Endothelial cell (in vitro differentiated cells): Measurements from ENCODE around the gene NBEA. TPM values are rescaled to one million over a fixed set of nuclear protein-coding genes. Genes with fewer than 3 reads are reported as not detected.

ENCODE experiments used
- DNase-seq: peaks from one replicate; pipeline ENCODE4 v3.0.0; 2021; ENCODE audit warnings: low spot score
- H3K27ac Mint-ChIP-seq: one replicate; pipeline ENCODE4 v1.8.0; 2021; ENCODE audit warnings: mixed read lengths, inconsistent platforms; ENCODE audit not compliant: unreplicated experiment
- H3K27me3 Mint-ChIP-seq: one replicate; pipeline ENCODE4 v1.8.0; 2021; ENCODE audit warnings: mild to moderate bottlenecking, moderate library complexity, mixed read lengths, inconsistent platforms; ENCODE audit not compliant: unreplicated experiment
- H3K36me3 Mint-ChIP-seq: one replicate; pipeline ENCODE4 v1.8.0; 2021; ENCODE audit warnings: mild to moderate bottlenecking, low read depth, mixed read lengths, inconsistent platforms; ENCODE audit not compliant: unreplicated experiment
- H3K4me1 Mint-ChIP-seq: one replicate; pipeline ENCODE4 v1.8.0; 2021; ENCODE audit warnings: mild to moderate bottlenecking, mixed read lengths, inconsistent platforms; ENCODE audit not compliant: unreplicated experiment
- H3K4me3 Mint-ChIP-seq: one replicate; pipeline ENCODE4 v1.8.0; 2021; ENCODE audit warnings: mild to moderate bottlenecking, mixed read lengths, inconsistent platforms; ENCODE audit not compliant: unreplicated experiment
- H3K9me3 Mint-ChIP-seq: one replicate; pipeline ENCODE4 v1.8.0; 2021; ENCODE audit warnings: mixed read lengths, inconsistent platforms; ENCODE audit not compliant: unreplicated experiment
- total RNA-seq: library from RNA; stranded (reverse); fragmentation: NEBNext Ultra II Directional; extraction: Animal tissue kit (Norgen Biotek cat#: 25700); gene quantifications from one replicate; pipeline ENCODE4 v1.2.1, GENCODE V29; 2021; ENCODE audit not compliant: unreplicated experiment
- TF ChIP-seq, protein P1 (sequence below): fragments of 200-600 bp; sonication (generic); IDR thresholded peaks from one replicate; pipeline ENCODE4 v1.5.0; 2021; ENCODE audit warnings: antibody characterized with exemption; ENCODE audit not compliant: unreplicated experiment

The NBEA gene
- total RNA-seq, 1 donor from 2014 or later, result 11.7 TPM

DNA sequence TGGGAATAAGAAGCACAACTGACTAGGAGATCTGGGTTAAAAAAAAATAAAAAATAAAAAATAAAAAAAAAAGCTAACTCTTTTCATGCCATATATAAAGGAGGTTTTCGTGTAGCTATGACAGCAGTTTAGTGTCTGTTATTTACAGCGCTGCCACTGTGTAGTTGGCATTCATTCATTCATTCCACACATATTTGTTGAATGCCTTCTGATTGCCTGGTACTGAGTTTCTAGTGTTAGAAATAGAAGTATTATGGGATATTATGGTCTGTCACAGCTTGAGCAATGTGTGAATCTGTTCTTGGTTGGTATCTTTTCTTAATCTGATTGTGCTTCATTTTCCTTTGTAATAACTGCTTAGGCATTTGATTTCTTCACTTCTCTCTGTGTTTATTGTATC lies 237.4 kb downstream of the NBEA start:
- TF ChIP-seq, protein P1, sequence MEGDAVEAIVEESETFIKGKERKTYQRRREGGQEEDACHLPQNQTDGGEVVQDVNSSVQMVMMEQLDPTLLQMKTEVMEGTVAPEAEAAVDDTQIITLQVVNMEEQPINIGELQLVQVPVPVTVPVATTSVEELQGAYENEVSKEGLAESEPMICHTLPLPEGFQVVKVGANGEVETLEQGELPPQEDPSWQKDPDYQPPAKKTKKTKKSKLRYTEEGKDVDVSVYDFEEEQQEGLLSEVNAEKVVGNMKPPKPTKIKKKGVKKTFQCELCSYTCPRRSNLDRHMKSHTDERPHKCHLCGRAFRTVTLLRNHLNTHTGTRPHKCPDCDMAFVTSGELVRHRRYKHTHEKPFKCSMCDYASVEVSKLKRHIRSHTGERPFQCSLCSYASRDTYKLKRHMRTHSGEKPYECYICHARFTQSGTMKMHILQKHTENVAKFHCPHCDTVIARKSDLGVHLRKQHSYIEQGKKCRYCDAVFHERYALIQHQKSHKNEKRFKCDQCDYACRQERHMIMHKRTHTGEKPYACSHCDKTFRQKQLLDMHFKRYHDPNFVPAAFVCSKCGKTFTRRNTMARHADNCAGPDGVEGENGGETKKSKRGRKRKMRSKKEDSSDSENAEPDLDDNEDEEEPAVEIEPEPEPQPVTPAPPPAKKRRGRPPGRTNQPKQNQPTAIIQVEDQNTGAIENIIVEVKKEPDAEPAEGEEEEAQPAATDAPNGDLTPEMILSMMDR, result no peak
- Mint-ChIP-seq H3K4me3 (no peak overlapping the region), H3K27ac (no peak overlapping the region), H3K27me3 (no peaks in the 10 kb centered on the region), H3K36me3 (no peaks in the 10 kb centered on the region), H3K4me1 (no peaks in the 10 kb centered on the region), H3K9me3 (no peaks in the 10 kb centered on the region)
- no peak for DNase-seq

DNA sequence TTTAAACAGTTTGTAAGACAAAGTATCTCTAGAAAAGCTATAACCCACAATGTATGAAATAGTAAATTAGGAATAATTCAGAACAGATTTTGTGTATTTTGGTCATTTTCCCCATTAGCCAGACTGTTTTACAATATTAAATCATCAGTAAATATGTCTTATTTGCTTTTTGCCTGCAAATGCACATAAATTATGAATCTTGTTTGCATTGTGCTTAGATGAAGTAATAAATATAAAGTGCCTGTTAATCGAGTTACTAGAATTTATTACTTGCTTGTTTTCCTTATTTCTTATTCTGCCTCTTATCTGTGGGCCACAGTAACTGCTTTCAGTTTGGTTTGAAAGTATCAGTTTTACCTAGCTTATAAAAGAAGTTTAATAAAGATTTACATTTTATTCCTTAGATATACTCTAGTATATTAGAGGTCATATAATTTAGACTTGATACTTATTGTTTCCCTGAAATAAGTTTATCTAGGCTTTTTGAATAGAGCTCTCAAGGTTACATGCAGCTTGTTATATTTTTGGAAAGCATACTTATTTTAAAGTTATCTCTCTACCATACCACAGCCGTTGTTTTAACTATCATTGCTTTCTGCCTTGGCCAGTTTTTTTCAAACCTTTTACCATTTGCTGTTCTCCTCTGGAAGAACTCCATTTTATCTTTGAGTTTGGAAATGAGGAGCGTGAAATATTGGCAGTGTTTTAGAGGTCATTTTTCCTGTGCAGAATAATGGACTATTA lies 238.0 kb downstream of the NBEA start:
- no peaks in the 10 kb centered on the region for H3K9me3 Mint-ChIP-seq
- H3K27me3 Mint-ChIP-seq, result no peaks in the 10 kb centered on the region
- no peak overlapping the region for H3K27ac Mint-ChIP-seq
- no peak for DNase-seq
- no peaks in the 10 kb centered on the region for H3K4me1 Mint-ChIP-seq
- TF ChIP-seq, protein P1, result no peak
- no peak overlapping the region for H3K4me3 Mint-ChIP-seq
- no peaks in the 10 kb centered on the region for H3K36me3 Mint-ChIP-seq

DNA sequence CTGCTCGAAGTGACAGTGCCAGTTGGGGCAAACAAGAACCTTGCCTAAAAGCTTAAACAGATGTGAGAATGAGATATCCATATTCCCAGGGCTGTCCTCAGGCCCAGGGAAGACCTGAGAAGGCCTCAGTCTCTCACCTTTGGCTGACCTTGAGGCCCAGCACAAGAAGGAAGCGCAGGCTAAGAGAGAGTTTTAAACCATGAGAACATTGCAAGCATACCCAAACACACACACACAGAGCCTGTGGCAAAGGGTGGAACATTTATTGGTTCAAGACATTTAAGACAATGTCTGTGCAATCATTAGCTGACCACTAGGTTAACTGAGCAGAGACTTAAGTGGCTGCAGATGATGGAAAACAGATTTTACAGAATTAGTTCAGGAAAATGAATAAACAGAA lies 248.2 kb downstream of the NBEA start:
- no peaks in the 10 kb centered on the region for H3K36me3 Mint-ChIP-seq
- no peak overlapping the region for H3K4me3 Mint-ChIP-seq
- no peaks in the 10 kb centered on the region for H3K9me3 Mint-ChIP-seq
- no peak overlapping the region for H3K27ac Mint-ChIP-seq
- H3K4me1 Mint-ChIP-seq, result no peaks in the 10 kb centered on the region
- H3K27me3 Mint-ChIP-seq, result no peaks in the 10 kb centered on the region
- TF ChIP-seq, protein P1, result no peak
- DNase-seq, result no peak

DNA sequence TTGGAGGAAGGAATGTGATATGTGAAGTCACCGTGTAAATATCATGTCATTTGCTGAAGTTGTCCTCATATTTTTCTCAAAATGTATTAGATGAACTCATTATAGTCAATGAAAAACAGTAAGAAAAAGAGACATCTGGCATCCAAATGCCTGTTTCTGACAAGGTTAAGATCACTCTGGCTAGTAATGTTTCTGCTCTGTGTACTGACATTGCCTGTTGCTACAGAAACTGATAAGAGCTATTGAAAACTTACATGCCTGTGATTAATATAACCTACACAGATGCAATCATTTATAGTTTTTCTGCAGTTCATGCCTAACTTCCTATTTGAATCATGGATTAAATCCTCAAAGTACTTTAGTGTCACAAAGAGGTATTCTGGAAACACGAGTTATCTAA lies 249.8 kb downstream of the NBEA start:
- H3K4me1 Mint-ChIP-seq, result no peaks in the 10 kb centered on the region
- TF ChIP-seq, protein P1, result no peak
- H3K9me3 Mint-ChIP-seq, result no peaks in the 10 kb centered on the region
- no peaks in the 10 kb centered on the region for H3K27me3 Mint-ChIP-seq
- H3K36me3 Mint-ChIP-seq, result no peaks in the 10 kb centered on the region
- no peak for DNase-seq
- H3K27ac Mint-ChIP-seq, result no peak overlapping the region
- no peak overlapping the region for H3K4me3 Mint-ChIP-seq

DNA sequence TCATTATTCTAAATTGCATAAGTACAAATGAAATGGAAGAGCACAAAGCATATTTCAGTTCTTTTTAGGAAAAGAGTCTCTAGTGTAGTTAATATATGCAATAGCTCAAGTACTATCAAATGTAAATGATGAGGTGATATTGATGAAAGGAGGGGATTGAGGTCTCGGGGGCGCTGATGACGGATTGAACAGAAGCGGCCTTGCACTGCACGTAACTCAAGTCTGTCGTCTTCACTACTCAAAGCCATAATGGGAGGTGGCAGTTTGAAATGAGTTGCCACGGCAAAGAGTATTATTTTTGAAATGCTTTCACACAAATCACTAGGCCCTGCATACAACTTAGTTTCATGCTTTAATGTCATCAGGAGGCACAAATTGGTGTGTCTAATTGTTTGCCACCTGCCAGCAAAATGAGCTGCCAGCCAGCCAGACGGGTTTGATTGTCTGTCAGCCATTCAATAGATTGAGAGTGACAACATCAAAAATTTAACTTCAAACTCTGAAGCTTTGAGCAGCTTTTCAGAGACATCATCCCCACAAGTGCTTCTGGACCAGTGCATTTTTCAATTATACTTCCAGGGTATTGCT lies 256.6 kb downstream of the NBEA start:
- no peak overlapping the region for H3K4me3 Mint-ChIP-seq
- H3K36me3 Mint-ChIP-seq, result no peaks in the 10 kb centered on the region
- H3K27me3 Mint-ChIP-seq, result no peaks in the 10 kb centered on the region
- H3K27ac Mint-ChIP-seq, result no peak overlapping the region
- H3K4me1 Mint-ChIP-seq, result no peaks in the 10 kb centered on the region
- DNase-seq, result no peak
- no peaks in the 10 kb centered on the region for H3K9me3 Mint-ChIP-seq
- TF ChIP-seq, protein P1, result no peak
